ENCODE results near the gene HDAC4. TPM values are rescaled to one million over a fixed set of nuclear protein-coding genes. Genes with fewer than 3 reads are reported as not detected.

Gene HDAC4
- total and polyA plus RNA-seq, 2 of the 4 experiments (the other 2 are of a cell fraction): 4.1 to 7.2 TPM

GRCh38 chr2:239148495-239149200 is 252.2 kb downstream of the HDAC4 start:
- no peak overlapping the region for H3K4me2 ChIP-seq (ENCODE audit: low read depth, low read length)
- no peak overlapping the region for H3K18ac ChIP-seq (ENCODE audit: low read depth, low read length)
- ATAC-seq (ENCODE audit: low read depth) (no peak), DNase-seq (no peak)
- intact Hi-C loops (cut with micrococcal nuclease) (no loop called here), dilution Hi-C loops (cut with HindIII; ENCODE audit: low sequenced_read_pairs, unreplicated experiment) (no loop called here), in situ Hi-C loops (cut with MboI; ENCODE audit: low sequenced_read_pairs) (loop anchor here (25.0 kb wide), 1 partner anchor 839 kb away; no protein-coding TSS in a partner anchor)
- no peak overlapping the region for H4K91ac ChIP-seq (ENCODE audit: insufficient read depth, low read depth, low read length)
- H2AK5ac ChIP-seq (ENCODE audit: low read depth, low read length): no peak overlapping the region
- H2BK15ac ChIP-seq (ENCODE audit: low read depth, low read length): no peak overlapping the region
- no peak for TF ChIP-seq MAFK (IDR thresholded peaks at IDR 0.05; ENCODE audit: low read depth, low read length)
- TF ChIP-seq RFX5 (IDR thresholded peaks at IDR 0.05; ENCODE audit: low read depth, low read length): no peak
- TF ChIP-seq USF2 (IDR thresholded peaks at IDR 0.05; ENCODE audit: low read depth, low read length): no peak
- TF ChIP-seq CEBPB (IDR thresholded peaks at IDR 0.05; ENCODE audit: low read depth, low read length): no peak
- no peak for TF ChIP-seq ELK1 (IDR thresholded peaks at IDR 0.05; ENCODE audit: borderline replicate concordance, low read depth, low read length)
- no peak for TF ChIP-seq NFE2L2 (IDR thresholded peaks at IDR 0.05; ENCODE audit: low read depth, low read length)
- TF ChIP-seq CTCF (conservative IDR thresholded peaks at IDR 0.05; ENCODE audit: low read depth, low read length): no peak
- no peak for TF ChIP-seq RCOR1 (IDR thresholded peaks at IDR 0.05; ENCODE audit: insufficient replicate concordance, low read length)
- TF ChIP-seq MXI1 (IDR thresholded peaks at IDR 0.05; ENCODE audit: borderline replicate concordance, low read depth, low read length): no peak
- no peak for TF ChIP-seq POLR2A (IDR thresholded peaks at IDR 0.05; ENCODE audit: low read depth, low read length)
- TF ChIP-seq BHLHE40 (IDR thresholded peaks at IDR 0.05; ENCODE audit: low read depth, low read length): no peak
- no TSS peak for BruUV-seq (replicated peaks)
- no peak overlapping the region for H2AK9ac ChIP-seq (replicated peaks; ENCODE audit: low read depth, low read length, poor library complexity)
- no peak overlapping the region for H3K9ac ChIP-seq (ENCODE audit: low read depth, low read length)
- no peak overlapping the region for H2AFZ ChIP-seq (replicated peaks; ENCODE audit: low read length, poor library complexity)
- no peak overlapping the region for H3K27ac ChIP-seq (ENCODE audit: insufficient read depth, low read length)
- H3K4ac ChIP-seq (ENCODE audit: low read depth, low read length): no peak overlapping the region
- no peaks in the 10 kb centered on the region; the same call in 1 of the 2 replicates for H4K20me1 ChIP-seq (ENCODE audit: insufficient read depth, low read length)
- ChIA-PET CTCF (interaction anchor here (0.6 kb wide), 1 partner anchor 8 kb away, joined by 3 read pairs; no protein-coding TSS in a partner anchor), POLR2A (ENCODE audit: unreplicated experiment) (no interaction called here)
- no peak overlapping the region for H2BK20ac ChIP-seq (ENCODE audit: low read depth, low read length)
- H3K4me3 ChIP-seq (ENCODE audit: insufficient read depth, low read depth, low read length): no peak overlapping the region
- no peak overlapping the region for H3K23ac ChIP-seq (ENCODE audit: low read depth, low read length)
- H3K56ac ChIP-seq (ENCODE audit: extremely low read depth, insufficient read depth, low read length): no peak overlapping the region
- H4K8ac ChIP-seq (ENCODE audit: low read depth in 2 of 2, low read length in 2 of 2): no peak overlapping the region
- H3K36me3 ChIP-seq (ENCODE audit: control insufficient read depth, insufficient read depth, low read length): peaks cover 58% of the 10 kb centered on the region
- H3K27me3 ChIP-seq (ENCODE audit: control insufficient read depth, insufficient read depth, low read length): no peaks in the 10 kb centered on the region
- H3K9me3 ChIP-seq (ENCODE audit: control insufficient read depth, insufficient read depth, low read length): no peaks in the 10 kb centered on the region
- H2BK5ac ChIP-seq (ENCODE audit: low read depth, low read length, poor library complexity, severe bottlenecking): no peak overlapping the region
- H3K9me1 ChIP-seq (ENCODE audit: insufficient read depth, low read length): peaks cover 10% of the 10 kb centered on the region
- H3K79me1 ChIP-seq (ENCODE audit: low read depth in 1 of 2, low read length in 2 of 2): no peaks in the 10 kb centered on the region; a peak in 1 of 4 replicates
- H3K4me1 ChIP-seq (ENCODE audit: control insufficient read depth, insufficient read depth, low read length): no peaks in the 10 kb centered on the region
- no peak overlapping the region for H4K5ac ChIP-seq (ENCODE audit: low read depth, low read length)
- no peak overlapping the region for H3K14ac ChIP-seq (replicated peaks; ENCODE audit: low read depth, low read length)
- 97% methylated on average over 20 of the region's 28 CpGs; no CpG with 5 or more reads in 1 of the 2 experiments for WGBS, 2 experiments (ENCODE audit: extremely low coverage in 2 of 2, insufficient read length in 1 of 2)
- no peak overlapping the region for H2BK120ac ChIP-seq (ENCODE audit: low read depth, low read length)

Measured in IMR-90 (cell line).